ENCODE results near the gene GPAT2. TPM values are rescaled to one million over a fixed set of nuclear protein-coding genes. Genes with fewer than 3 reads are reported as not detected.
A peak's percentile ranks its signal among the peaks of the same experiment; 100 is the strongest.
"Not testable (repeated sequence)": the region's sequence is repeated elsewhere in the genome, so short reads cannot be mapped to it uniquely, and the experiment has no call there.

Gene GPAT2
- total and polyA plus RNA-seq, 2 of the 13 experiments (the other 11 are each of a cell fraction or from before 2014, with no cell fraction given) = not detected

DNA sequence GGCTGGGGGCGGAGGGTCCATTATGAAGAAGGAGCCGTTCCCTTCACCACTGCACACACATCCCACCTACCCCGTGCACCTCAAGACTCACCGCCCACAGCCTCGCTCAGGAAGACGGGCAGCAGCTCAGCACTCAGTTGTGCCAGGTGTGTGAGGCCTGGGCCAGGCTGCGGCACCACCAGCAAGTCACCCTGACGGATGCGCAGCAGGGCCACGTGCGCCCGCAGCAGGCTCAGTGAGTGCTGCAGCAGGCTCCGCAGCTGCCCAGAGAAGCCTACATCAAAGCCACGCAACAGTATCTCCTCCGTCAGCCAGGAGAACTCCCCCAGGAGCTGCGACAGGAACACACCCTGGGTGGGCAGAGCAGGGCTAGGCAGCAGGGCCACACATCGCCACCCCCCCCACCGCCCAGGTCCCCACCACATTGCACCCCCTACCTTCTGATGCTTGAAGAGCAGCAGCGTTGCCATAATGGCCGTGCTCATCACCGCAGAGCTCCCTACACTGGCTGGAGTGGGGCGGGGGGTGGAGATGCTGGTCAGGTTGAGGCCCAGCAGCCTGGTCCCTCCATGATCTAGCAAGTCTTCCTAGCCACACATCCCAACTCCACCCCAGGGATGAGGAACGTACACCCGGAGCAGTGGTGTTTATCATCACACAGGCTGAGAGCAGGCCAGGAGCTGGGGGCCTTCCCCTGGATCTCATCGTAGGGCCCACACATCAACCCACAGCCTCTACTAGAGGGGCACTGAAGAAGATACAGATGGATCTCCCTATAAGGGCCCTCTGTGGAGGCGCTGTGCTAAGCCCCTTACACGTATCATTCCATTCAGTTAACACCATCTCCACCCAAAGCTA, 10.2 kb downstream of the GPAT2 start:
- WGBS (ENCODE audit: low lambda C conversion rate) = 67% methylated on average over 17 of the region's 27 CpGs
- ATAC-seq (no peak), FAIRE-seq (no peak), DNase-seq (ENCODE audit: low spot score) (no peak)
- Histone ChIP-seq H3K27ac (ENCODE audit: extremely low read length, insufficient read depth, low read length) (no peak overlapping the region), H3K36me3 (replicated peaks in 1 of 2; ENCODE audit: control insufficient read depth in 1 of 2, insufficient read depth in 2 of 2, low read length in 2 of 2) (no peaks in the 10 kb centered on the region), H3K9ac (ENCODE audit: insufficient read depth, low read depth, low read length) (no peak overlapping the region), H2AFZ (ENCODE audit: low read length) (no peak overlapping the region), H4K20me1 (ENCODE audit: insufficient read depth, low read length) (no peaks in the 10 kb centered on the region), H3K9me3 (ENCODE audit: low read length) (no peaks in the 10 kb centered on the region), H3K27me3 (ENCODE audit: control insufficient read depth in 1 of 2, insufficient read depth in 2 of 2, low read length in 2 of 2) (peaks cover 0 to 1% of the 10 kb centered on the region in 2 experiments; a peak in 2 of 5 replicates), H3K4me3 (replicated peaks in 1 of 3; ENCODE audit: insufficient read depth in 1 of 3, low read depth in 2 of 3, low read length in 3 of 3) (no peak overlapping the region), H3K4me1 (ENCODE audit: insufficient read depth, low read length) (no peaks in the 10 kb centered on the region), H3K4me2 (ENCODE audit: low read depth, low read length) (no peak overlapping the region), H3K79me2 (ENCODE audit: insufficient read depth, low read length) (no peaks in the 10 kb centered on the region)
- ChIA-PET POLR2A (no interaction called here), CTCF (ENCODE audit: low intra/inter-chr PET ratio, low total read pairs) (no interaction called here)
- BruUV-seq (replicated peaks) = no TSS peak
- in situ Hi-C loops (cut with HindIII; ENCODE audit: extremely low pct_ligation_motif_present, low pct_unique_long_range_greater_than_20kb) (loop anchor here (25.0 kb wide), 1 partner anchor 88 kb away; the partner anchor contains the start of gene ADRA2B), intact Hi-C loops (cut with micrococcal nuclease; ENCODE audit: unreplicated experiment) (loop anchor here (10.0 kb wide), 2 partner anchors 90 to 150 kb away; partner anchors contain the start of gene ADRA2B)
- no peak for TF ChIP-seq TAF15 (IDR thresholded peaks at IDR 0.05; ENCODE audit: low read depth, low read length, poor library complexity, severe bottlenecking)
- TF ChIP-seq ZNF230 (CRISPR knock-in tag; IDR thresholded peaks at IDR 0.05) = no peak
- TF ChIP-seq SAP130 (CRISPR knock-in tag; IDR thresholded peaks at IDR 0.05; ENCODE audit: low read depth) = no peak
- TF ChIP-seq ZNF619 (CRISPR knock-in tag; IDR thresholded peaks at IDR 0.05) = no peak
- no peak for TF ChIP-seq BCL6 (CRISPR knock-in tag; IDR thresholded peaks at IDR 0.05)
- no peak for TF ChIP-seq ZNF441 (CRISPR knock-in tag; IDR thresholded peaks at IDR 0.05; ENCODE audit: borderline replicate concordance)
- TF ChIP-seq, protein P1, sequence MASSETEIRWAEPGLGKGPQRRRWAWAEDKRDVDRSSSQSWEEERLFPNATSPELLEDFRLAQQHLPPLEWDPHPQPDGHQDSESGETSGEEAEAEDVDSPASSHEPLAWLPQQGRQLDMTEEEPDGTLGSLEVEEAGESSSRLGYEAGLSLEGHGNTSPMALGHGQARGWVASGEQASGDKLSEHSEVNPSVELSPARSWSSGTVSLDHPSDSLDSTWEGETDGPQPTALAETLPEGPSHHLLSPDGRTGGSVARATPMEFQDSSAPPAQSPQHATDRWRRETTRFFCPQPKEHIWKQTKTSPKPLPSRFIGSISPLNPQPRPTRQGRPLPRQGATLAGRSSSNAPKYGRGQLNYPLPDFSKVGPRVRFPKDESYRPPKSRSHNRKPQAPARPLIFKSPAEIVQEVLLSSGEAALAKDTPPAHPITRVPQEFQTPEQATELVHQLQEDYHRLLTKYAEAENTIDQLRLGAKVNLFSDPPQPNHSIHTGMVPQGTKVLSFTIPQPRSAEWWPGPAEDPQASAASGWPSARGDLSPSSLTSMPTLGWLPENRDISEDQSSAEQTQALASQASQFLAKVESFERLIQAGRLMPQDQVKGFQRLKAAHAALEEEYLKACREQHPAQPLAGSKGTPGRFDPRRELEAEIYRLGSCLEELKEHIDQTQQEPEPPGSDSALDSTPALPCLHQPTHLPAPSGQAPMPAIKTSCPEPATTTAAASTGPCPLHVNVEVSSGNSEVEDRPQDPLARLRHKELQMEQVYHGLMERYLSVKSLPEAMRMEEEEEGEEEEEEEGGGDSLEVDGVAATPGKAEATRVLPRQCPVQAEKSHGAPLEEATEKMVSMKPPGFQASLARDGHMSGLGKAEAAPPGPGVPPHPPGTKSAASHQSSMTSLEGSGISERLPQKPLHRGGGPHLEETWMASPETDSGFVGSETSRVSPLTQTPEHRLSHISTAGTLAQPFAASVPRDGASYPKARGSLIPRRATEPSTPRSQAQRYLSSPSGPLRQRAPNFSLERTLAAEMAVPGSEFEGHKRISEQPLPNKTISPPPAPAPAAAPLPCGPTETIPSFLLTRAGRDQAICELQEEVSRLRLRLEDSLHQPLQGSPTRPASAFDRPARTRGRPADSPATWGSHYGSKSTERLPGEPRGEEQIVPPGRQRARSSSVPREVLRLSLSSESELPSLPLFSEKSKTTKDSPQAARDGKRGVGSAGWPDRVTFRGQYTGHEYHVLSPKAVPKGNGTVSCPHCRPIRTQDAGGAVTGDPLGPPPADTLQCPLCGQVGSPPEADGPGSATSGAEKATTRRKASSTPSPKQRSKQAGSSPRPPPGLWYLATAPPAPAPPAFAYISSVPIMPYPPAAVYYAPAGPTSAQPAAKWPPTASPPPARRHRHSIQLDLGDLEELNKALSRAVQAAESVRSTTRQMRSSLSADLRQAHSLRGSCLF (CRISPR knock-in tag; IDR thresholded peaks at IDR 0.05; ENCODE audit: borderline replicate concordance) = no peak
- no peak for TF ChIP-seq MEIS2 (CRISPR knock-in tag; IDR thresholded peaks at IDR 0.05)

DNA sequence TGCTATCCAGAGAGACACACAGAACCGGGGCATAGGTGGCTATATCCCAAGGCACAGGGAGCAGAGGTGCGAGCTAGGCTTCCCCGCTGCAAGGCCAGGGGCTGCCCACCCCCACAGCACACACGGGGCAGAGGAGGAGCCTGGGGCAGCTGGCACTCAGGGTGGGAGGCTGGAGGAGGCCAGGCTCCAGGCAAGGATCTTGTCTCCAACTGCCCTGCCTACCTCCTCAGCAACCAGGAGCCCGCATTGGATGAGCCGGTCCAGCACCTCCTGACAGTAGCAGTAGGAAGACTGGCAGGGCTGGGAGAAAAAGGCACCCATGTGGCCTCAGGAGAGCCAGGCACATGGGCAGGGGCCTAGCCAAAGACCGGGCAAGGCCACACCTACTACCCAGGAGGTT, 11.0 kb downstream of the GPAT2 start:
- H3K9ac ChIP-seq (ENCODE audit: insufficient read depth, low read depth, low read length); H3K9me3 ChIP-seq (ENCODE audit: low read length); H3K79me2 ChIP-seq (ENCODE audit: insufficient read depth, low read length); DNase-seq (ENCODE audit: low spot score); POLR2A ChIA-PET; H3K36me3 ChIP-seq (replicated peaks in 1 of 2; ENCODE audit: control insufficient read depth in 1 of 2, insufficient read depth in 2 of 2, low read length in 2 of 2); H3K4me3 ChIP-seq (replicated peaks in 1 of 3; ENCODE audit: insufficient read depth in 1 of 3, low read depth in 2 of 3, low read length in 3 of 3); H4K20me1 ChIP-seq (ENCODE audit: insufficient read depth, low read length); H2AFZ ChIP-seq (ENCODE audit: low read length); H3K4me1 ChIP-seq (ENCODE audit: insufficient read depth, low read length); FAIRE-seq; H3K27me3 ChIP-seq (ENCODE audit: control insufficient read depth in 1 of 2, insufficient read depth in 2 of 2, low read length in 2 of 2); BruUV-seq (replicated peaks); H3K4me2 ChIP-seq (ENCODE audit: low read depth, low read length); H3K27ac ChIP-seq (ENCODE audit: extremely low read length, insufficient read depth, low read length): not testable (repeated sequence)
- intact Hi-C loops (cut with micrococcal nuclease; ENCODE audit: unreplicated experiment) = loop anchor here (10.0 kb wide), 2 partner anchors 91 to 151 kb away; partner anchors contain the start of gene ADRA2B
- WGBS (ENCODE audit: low lambda C conversion rate) = 20% methylated on average over 3 of the region's 7 CpGs
- CTCF ChIA-PET (ENCODE audit: low intra/inter-chr PET ratio, low total read pairs) = interaction anchor here (2.1 kb wide), 1 partner anchor 150 kb away, joined by 12 read pairs; no protein-coding TSS in a partner anchor
- ATAC-seq = peak; percentile 3; the same call in 1 of the 3 replicates
- in situ Hi-C loops (cut with HindIII; ENCODE audit: extremely low pct_ligation_motif_present, low pct_unique_long_range_greater_than_20kb) = loop anchor here (25.0 kb wide), 1 partner anchor 89 kb away; the partner anchor contains the start of gene ADRA2B

Data from HepG2 (cell line).